Pulmonary artery endothelial cell (primary cell): ENCODE data around the gene ASB15. TPM values are rescaled to one million over a fixed set of nuclear protein-coding genes. Genes with fewer than 3 reads are reported as not detected.
A peak's percentile ranks its signal among the peaks of the same experiment; 100 is the strongest.

Experiments
- DNase-seq: peaks from one replicate; pipeline ENCODE4 v3.0.0-alpha.2; 2011; ENCODE audit warnings: low read depth, low spot score
- total RNA-seq: library from RNA; depleted of rRNA; stranded (reverse); fragments of >200 nt; gene quantifications from 2 replicates; pipeline ENCODE4 v1.2.3, GENCODE V29; 2014

Gene ASB15
- total RNA-seq, 1 donor from 2014 or later: not detected

DNA sequence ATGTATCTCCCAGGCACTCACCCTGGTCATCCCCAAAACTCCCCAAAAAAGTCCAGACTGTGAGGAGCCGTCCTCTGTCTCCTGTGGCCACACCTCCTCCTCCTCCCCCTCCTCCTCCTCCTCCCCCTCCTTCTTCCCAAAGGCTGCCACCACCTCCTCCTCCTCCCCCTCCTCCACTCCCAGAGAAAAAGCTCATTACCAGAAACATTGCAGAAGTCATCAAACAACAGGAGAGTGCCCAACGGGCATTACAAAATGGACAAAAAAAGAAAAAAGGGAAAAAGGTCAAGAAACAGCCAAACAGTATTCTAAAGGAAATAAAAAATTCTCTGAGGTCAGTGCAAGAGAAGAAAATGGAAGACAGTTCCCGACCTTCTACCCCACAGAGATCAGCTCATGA is 61.1 kb downstream of the ASB15 start:
- no peak for DNase-seq

DNA sequence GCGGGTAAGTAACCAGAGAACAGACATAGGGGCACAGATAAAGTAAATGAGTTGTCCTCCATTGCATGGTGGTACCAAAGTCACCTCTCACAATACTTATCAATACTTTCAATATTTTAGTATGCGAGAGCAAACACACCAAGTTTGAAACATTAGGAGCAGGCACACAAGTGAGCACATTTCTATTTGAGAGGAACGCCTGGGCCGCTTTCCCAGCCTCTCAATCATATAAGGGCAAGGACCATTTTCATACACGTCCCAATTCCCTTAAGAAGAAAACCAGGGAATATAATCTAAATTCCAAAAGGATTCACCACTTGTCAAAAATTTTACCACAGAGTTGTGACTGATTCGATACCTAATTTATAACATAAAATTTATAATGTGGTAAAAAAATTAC is 61.6 kb downstream of the ASB15 start:
- no peak for DNase-seq

DNA sequence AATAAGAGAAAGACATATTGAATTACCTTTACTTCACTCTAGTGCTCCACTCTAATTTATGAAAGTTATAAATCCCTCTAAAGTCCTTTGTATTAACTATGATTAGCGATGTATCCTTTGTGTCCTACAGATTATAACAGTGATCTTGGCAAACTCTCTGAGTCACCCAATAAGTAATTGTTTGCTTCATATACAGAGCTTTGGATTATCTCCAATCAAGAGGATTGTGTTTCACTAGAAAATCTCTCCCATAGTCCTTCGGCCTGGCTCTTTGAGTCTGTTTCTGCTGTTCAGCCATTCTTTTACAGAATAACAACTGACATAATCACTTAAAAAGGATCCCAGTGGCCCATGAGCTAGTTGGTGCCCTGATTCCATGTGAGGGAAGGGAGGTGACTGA is 63.5 kb downstream of the ASB15 start:
- DNase-seq: no peak

DNA sequence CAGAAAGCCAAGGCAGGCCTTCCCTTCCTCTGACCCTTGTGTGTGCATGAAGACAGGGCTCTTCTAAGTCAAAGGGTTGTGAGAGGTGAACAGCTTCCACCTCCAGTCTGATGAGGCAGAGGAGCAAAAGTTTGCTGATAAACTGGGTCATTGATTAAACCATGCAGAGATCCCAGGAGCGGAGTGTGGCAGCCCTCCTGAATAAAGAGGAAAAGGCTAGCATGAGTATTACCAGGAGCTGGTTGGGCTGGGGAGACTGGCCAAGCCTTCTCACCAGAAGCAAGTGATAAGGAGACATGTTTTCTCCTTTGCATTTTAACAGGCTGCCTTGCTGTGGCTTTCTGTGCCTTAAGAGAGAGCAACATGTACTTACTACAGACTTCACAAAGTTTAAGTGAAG is 64.3 kb downstream of the ASB15 start:
- no peak for DNase-seq

GRCh38 chr7:123666492-123666891 is 64.9 kb downstream of the ASB15 start:
- DNase-seq: no peak

- no peak for DNase-seq
These were observed 67.9 kb downstream of the ASB15 start for GRCh38 chr7:123669485-123669884.

- no peak for DNase-seq
These were observed 71.6 kb downstream of the ASB15 start for GRCh38 chr7:123673137-123673732.

DNA sequence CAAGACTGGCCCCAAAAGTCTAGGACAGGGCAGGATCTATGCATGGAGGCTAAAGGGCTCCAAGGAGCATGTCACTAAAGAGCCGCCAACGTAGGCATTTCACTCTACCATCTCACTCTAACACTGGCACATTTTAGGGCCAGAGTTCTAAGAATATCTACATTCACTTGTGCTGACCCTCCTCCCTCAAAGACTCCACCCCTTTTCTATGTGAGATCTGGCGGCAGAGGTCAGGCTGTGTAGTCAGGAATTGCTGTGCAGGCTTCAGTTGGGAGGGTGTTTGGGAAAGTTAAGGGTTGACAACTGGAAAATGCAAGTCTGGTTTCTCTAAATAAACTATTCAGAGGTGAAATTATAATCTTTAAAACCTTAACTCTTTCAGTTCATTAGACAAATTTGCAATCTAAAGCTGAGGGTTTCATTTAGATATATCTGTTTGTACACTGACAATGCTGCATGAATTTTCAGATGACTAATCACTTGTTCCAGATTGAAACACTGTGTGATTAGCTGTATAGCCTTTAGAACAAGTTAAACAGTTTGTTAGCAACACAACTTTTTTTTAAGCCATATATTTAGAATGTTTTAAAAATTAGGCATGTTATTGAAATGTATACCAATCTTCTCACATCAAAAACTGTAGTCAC is 72.3 kb downstream of the ASB15 start:
- DNase-seq: no peak

- DNase-seq: no peak
These were observed 73.0 kb downstream of the ASB15 start for GRCh38 chr7:123674399-123675180.

DNA sequence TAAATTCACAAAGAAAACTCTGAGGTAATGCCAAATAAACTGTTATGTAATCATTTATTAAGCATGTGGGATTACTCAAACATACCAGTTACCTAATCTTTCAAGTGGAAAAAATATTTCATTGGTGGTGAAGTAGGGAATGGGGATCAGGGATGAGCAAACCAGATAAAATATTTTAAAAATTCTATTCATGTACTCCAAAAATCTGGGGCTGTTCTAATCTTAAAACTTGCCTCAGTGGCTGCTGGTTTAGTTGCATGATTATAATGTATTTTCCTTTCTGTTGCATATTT is 73.5 kb downstream of the ASB15 start:
- no peak for DNase-seq

DNA sequence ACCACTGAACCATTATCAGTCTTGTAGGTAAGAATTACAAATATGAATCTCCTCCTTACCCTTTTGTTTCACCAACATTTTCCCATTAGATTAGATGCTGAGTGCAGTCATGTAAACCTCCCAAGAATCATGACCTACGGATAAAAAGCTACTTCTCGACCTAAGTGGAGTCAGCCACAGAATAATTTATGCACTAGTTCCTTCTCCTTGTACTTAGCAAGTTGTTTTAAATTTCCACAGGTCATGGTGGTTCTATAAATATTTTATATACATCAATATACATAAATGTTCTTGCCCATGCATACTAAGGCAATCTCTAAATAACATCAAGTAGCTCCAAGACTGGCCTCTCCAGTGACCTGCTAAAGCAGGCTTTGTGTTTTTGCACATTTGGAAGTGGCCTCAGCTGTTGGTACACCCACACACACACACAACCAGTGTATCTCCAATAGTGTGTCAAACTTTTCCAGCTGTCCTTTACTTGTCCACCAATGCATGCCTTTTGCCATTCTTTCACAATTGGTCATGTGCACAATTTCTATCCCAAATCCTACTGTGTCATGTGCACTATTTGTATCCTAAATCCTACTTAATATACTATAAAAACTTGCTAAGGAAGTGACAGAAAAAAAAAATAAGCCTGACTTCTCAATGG is 75.6 kb downstream of the ASB15 start:
- DNase-seq: no peak

DNA sequence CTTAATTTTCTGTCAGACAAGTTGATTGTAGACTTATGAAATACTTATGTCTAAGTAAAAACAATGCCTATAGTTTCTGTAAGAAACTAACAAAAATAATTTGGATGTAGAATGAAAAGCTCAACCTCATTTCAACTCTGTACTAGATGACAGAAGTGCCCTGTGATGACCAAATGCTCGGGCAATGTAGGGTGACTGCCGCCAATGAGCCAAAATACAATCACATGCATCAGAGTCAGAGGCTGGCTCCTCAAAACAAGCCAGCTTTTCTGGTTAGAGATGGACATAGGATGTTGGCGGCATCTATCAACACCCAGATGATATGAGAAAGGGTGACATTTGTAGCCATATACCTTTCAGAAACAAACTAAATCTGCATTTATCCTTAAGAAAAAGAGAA is 78.0 kb downstream of the ASB15 start:
- no peak for DNase-seq

DNA sequence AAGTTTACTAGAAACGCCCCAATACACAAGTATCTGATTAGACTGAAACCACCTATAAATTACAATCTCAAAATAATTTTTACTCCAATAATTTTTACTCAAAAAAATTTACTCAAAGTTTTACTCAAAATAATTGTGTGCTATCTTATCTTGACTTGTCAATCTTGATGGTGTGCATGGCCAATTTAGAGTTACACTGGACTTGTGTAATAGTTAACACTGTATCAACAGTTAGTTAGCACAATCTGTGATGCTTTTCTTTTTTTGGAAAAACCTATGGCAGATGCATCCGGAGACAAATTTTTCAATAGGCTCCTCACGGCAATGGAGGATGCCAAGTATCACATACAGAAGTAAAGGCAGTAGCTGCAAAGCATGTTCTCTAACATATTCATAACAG is 79.0 kb downstream of the ASB15 start:
- DNase-seq: no peak

DNA sequence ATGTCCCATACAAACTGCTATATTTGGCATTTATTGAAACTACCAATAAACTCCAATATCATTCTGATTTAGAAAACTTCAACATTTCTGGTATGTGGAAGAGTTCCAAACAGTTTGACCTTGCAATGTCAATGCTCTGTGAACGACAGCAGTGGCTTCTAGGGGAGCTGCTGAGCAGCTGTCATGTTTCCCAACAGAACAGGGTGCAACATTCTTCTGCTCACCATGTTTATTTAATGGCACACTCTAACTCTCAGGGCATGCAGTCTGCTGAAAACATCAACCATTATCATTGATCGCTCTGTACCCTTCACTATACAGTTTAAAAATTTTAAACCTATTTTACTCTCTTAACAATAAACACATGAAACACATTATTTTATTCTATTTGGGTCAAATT is 79.9 kb downstream of the ASB15 start:
- no peak for DNase-seq

GRCh38 chr7:123682690-123683089 is 81.1 kb downstream of the ASB15 start:
- DNase-seq: peak; percentile 7

DNA sequence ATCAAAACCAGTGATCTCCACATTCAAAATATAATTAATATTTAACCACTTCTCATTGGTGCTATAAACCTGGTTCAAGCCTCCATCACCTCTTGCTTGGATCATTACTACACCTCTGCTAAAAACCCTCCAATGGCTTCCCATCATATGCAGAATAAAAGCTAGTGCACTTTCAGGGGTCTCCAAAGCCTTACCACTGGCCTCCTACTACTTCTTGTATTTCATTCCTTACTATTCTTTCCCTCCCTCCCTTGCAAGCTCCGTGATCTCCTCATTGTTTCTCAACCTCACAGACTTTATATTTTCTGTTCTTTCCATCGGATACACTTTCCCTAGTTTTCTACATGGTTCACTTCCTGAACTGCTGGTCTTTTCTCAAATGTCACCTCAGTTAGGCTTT is 85.5 kb downstream of the ASB15 start:
- no peak for DNase-seq

- no peak for DNase-seq
These were observed 86.1 kb downstream of the ASB15 start for GRCh38 chr7:123687727-123688126.

Other genes starting within 250 kb of the ASB15 start
- gene IQUB, start 67.2 kb upstream of the ASB15 start, total RNA-seq: 0.32 and 0.33 TPM in 2 replicates
- gene NDUFA5, start 44.0 kb upstream of the ASB15 start, total RNA-seq: 30.1 and 38.8 TPM in 2 replicates
- 0.07 TPM in 1 of 2 replicates, not detected in the other for gene LMOD2, start 54.0 kb downstream of the ASB15 start, total RNA-seq
- gene WASL, start 147.2 kb downstream of the ASB15 start, total RNA-seq: 10.2 and 14.0 TPM in 2 replicates
- gene HYAL4, start 243.3 kb downstream of the ASB15 start, total RNA-seq: 0.20 TPM in 1 of 2 replicates, not detected in the other